Retinal pigment epithelial cell (primary cell): Measurements from ENCODE around the gene UGT3A1.

Experiments
- DNase-seq: peaks from one replicate; pipeline ENCODE4 v3.0.0-alpha.2; 2010; ENCODE audit warnings: low read depth
- H3K4me3 ChIP-seq: 2 replicates; pipeline ENCODE4 v1.5.1; 2011; ENCODE audit warnings: mild to moderate bottlenecking, low read length, control low read depth, moderate library complexity
- TF ChIP-seq, protein P1 (sequence below): conservative IDR thresholded peaks from 2 replicates; pipeline ENCODE4 v1.5.1; 2011; ENCODE audit warnings: low read depth, low read length, control low read depth, inconsistent platforms

UGT3A1 gene

DNA sequence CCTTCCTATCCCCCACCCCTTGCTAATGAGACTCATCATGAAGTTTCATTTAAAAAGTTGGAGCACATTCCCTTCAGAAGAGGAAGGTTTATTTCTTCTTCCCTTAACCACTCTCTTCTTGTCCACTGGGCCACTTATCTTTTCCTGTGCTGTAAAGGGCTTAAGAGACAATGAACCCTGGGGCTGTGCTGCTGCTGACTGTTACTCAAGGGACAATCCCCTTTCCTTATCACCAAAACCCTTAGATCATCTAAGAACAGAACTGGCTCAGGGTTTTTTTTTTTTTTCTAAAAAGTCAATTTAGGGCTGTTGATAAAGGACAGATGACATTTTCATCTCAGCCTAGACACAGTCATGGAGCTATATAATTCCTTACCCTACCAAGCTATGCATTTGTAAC lies 82.4 kb downstream of the UGT3A1 start:
- DNase-seq, result no peak
- H3K4me3 ChIP-seq, result no peak overlapping the region
- TF ChIP-seq, protein P1, sequence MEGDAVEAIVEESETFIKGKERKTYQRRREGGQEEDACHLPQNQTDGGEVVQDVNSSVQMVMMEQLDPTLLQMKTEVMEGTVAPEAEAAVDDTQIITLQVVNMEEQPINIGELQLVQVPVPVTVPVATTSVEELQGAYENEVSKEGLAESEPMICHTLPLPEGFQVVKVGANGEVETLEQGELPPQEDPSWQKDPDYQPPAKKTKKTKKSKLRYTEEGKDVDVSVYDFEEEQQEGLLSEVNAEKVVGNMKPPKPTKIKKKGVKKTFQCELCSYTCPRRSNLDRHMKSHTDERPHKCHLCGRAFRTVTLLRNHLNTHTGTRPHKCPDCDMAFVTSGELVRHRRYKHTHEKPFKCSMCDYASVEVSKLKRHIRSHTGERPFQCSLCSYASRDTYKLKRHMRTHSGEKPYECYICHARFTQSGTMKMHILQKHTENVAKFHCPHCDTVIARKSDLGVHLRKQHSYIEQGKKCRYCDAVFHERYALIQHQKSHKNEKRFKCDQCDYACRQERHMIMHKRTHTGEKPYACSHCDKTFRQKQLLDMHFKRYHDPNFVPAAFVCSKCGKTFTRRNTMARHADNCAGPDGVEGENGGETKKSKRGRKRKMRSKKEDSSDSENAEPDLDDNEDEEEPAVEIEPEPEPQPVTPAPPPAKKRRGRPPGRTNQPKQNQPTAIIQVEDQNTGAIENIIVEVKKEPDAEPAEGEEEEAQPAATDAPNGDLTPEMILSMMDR, result no peak

DNA sequence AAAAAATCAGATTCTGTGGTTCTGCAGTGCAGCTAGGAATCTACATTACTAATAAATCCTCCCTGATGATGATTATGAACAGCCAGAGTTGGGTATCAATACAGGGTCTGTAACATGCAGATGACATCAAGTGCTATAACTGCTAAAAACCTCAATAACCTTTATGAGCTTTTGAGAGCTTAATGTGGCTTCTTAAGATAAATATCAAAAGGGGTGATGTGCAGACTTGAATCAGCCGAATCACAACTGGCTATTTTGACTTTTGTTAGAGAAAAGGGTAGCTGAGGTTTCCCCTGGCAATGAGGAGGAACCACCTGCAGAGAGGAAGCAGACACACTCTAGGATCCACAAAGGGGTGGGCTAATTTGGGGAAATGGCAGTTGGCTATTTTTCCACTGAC lies 83.0 kb downstream of the UGT3A1 start:
- H3K4me3 ChIP-seq, result no peak overlapping the region
- TF ChIP-seq, protein P1, result no peak
- DNase-seq, result no peak

DNA sequence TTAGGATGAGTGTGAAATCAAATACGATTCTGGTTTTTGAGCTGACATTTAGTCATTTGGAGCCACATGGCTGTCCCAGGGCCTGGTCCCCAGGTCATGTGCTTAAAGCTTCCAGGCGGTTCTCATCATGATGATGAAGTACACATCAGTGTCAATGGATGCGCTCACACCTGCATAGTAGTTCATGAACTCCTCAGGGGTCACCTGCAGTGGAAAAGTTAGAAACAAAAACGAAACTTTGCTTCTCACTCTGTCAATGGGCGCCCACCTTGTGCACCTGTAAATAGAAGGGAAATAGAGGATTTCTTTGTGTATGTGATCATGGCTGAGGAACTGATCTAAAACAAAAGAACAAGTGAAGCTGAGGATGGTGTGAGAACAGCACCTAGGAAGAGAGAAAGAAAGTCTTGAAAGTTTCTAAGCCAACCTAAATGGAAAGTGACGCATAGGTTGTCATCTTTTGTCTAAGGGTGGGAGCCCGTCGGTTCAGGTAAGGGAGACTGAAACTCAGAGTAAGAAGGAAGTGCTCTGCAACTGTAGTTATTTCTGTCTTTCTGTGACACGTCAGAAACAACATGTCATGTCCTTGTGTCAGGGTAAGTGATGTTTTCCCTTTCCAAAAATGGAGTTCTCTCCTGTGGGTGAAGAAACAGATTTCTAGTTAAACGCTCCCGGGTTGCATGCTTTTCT lies 86.6 kb downstream of the UGT3A1 start:
- no peak overlapping the region for H3K4me3 ChIP-seq
- TF ChIP-seq, protein P1, result no peak
- DNase-seq, result no peak

DNA sequence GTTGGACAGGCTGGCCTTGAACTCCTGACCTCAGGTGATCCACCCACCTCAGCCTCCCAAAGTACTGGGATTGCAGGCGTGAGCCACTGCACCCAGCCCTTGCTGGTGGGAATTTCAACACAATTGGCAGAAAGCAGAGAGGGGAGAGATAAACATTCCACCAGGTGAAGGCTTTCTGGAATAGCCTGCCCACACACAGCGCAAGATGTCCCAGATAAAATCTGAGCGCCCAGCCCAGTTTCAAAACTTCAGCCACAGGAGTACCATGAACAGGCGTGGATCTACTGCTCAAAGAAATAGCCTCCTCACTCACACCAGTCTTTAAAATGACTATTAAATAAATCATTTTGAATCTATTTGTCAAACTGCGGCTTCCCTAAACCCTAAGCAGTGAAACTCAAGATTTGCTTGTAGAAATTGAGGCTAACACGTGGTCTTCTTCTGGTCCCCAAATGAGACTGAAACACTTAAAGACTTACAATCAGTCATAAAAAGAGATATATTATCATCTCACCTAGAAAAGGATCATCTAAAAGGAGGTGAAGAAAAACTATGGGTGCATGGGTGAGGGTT lies 87.5 kb downstream of the UGT3A1 start:
- DNase-seq, result no peak
- no peak overlapping the region for H3K4me3 ChIP-seq
- TF ChIP-seq, protein P1, result no peak

DNA sequence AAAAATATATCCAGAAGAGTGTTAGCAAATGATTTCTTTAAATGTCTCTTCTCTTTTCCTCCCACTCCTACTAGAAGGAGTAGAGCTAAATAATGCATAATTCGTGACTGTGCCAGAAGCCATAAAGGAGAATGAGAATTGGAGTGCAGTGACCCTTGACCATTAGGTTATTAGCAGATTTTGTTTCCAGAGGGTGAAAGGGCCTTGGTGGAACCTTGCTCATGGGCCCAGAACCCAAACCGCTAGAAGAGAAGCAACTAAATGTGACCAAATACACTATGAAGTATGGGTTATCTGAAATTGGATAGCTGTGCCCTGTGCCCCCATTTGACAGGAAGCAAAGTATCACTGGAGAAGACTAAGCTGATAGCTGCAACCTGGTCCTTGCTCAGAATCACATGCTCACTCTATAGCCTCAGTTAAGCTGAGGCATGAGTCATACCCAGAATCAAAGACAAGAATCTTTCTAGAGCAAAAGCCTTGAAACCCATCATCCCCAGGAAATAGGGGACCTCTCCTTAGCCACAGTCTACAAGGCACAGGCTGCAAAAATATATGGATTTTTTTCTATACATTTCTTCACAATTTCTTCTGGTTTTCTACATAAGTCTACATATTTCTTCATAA lies 89.0 kb downstream of the UGT3A1 start:
- TF ChIP-seq, protein P1, result no peak
- no peak for DNase-seq
- no peak overlapping the region for H3K4me3 ChIP-seq
